HuH-7 (cell line): ENCODE results near the gene CRADD.
"Not testable (repeated sequence)": the region's sequence is repeated elsewhere in the genome, so short reads cannot be mapped to it uniquely, and the experiment has no call there.

Source experiments
- DNase-seq: peaks from one replicate; pipeline ENCODE4 v3.0.0; 2011; ENCODE audit warnings: low spot score

CRADD gene

DNA sequence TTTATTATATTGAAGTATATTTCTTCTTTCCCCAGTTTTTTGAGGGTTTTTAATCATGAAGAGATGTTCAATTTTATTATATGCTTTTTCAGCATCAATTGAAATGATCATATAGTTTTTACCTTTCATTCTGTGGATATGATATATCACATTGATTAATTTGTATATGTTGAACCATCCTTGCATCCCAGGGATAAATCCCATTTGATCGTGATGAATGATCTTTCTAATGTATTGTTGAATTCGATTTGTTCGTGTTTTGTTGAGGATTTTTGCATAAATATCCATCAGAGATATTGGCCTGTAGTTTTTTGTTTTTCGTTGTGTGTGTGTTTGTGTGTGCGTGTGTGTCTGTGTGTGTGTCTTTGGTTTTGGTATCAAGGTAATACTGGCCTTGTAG lies 196.4 kb downstream of the CRADD start:
- DNase-seq: no peak

DNA sequence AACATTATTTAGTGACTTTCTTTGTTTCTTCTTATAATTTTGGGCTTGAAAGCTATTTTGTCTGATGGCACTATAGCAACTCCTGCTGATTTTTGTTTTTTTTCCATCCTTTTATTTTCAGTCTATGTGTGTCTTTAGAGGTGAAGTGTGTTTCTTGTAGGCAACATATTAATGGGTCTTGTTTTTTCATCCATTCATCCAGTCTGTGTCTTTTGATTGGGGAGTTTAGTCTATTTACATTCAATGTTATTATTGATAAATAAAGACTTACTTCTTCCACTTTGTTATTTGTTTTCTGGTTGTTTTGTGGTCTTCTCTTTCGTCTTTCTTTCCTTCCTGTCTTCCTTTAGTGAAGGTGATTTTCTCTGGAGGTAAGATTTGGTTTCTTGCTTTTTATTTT lies 198.0 kb downstream of the CRADD start:
- DNase-seq: no peak

GRCh38 chr12:93876360-93876759 lies 199.2 kb downstream of the CRADD start:
- no peak for DNase-seq

DNA sequence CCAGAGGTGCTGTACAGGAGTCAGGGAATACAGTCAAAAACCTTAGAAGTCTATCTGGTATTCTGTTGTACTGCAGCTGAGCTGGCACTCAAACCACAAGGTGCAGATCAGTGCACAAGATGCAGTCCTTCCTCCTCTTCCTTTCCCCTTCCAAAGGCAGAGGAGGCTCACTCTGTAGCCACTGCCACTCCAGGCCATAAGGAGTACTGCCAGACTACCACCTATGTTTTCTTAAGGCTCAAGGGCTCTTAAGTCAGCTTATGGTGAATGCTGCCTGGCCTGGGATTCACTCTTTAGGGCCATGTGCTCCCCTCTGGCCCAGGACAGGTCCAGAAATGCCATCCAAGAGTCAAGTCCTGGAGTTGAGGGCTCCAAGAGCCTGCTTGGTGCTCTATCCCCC lies 200.3 kb downstream of the CRADD start:
- no peak for DNase-seq

GRCh38 chr12:93879476-93880421 lies 202.6 kb downstream of the CRADD start:
- DNase-seq: no peak

DNA sequence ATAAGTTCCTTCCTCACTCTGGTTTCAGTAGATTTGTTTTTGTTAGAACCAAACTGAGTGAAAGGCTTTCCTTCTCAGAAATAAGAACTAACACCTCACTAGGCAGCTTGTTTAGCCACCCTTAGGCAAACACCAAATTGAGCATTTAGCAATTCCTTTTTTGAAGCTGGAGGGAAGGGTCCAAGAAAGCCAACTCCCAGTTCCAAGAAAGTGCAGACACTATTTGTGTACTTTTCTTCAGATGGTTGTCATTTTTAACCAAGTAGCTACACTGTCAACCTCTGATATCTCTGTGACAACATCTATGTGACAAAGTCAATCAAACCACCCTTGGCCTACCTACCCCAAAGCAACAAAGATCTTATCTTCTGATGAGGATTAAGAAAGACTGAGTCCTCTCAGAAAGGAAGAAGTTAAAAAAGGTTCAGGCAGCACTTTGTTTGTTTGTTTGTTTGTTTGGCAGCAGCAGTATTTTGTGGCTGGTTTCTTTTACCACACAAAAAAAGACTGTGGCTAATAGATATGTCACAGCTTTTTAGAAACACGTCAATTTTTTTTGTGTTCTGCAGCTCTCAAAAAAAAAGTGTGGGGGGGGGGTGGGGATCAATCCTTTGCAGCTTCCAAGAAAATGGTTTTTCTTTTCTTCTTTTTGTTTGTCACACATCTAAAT lies 203.8 kb downstream of the CRADD start:
- DNase-seq: no peak

GRCh38 chr12:93882763-93883162 lies 205.6 kb downstream of the CRADD start:
- DNase-seq: no peak

DNA sequence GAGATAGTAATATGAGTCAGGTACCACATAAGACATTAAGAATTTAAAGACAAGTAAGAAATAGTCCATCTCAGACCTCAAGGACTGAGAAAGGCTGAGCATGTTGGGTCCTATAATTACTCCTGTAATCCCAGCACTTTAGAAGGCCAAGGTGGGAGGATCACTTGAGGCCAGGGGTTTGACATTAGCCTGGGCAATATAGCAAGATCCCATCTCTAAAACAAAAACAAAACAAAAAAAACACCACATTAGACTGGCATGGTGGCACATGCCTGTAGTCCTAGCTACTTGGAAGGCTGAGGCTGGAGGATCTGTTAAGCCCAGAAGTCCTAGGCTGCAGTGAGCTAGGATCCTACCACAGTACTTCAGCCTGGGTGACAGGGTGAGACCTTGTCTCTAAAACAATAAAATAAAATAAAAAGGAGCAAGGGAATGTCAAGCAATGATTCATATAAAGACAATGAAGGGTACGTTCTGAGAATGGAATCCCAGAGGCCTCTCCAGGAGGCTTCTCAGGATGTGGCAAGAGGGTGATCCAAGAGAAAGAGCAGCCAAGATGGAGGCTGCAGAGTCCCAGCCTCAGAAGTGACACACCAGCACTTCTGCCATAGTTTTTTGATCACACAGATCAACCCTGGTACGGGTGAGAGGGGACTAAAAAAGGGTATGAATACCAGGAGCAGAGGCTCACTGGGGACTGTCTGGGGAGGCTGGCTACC lies 206.4 kb downstream of the CRADD start:
- DNase-seq: no peak

- no peak for DNase-seq
Measured at GRCh38 chr12:93884794-93885460, 207.8 kb downstream of the CRADD start.

- DNase-seq: not testable (repeated sequence)
Measured at GRCh38 chr12:93885973-93886532, 208.9 kb downstream of the CRADD start.

- DNase-seq: no peak
Measured at GRCh38 chr12:93886533-93887511, 209.6 kb downstream of the CRADD start.

DNA sequence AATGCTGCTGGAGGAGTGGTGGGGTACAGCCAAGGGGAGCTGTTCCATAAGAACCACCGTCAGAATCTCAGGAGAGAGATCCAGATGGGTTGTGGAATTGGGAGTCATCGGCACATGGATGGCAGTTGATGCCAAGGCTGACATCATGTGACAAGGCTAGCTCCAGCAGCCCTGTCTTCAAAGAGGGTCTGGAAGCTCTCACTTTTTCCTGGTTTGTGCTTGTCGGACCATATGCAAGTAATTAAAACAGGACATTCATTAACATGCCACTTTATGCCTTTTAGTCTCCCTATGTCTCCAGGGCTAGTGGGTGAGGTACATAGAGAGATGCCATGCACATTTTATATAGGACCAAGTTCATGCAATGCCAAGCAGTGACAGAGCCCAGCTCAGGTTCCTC lies 211.8 kb downstream of the CRADD start:
- no peak for DNase-seq

- DNase-seq: no peak
Measured at GRCh38 chr12:93889516-93890212, 212.5 kb downstream of the CRADD start.

DNA sequence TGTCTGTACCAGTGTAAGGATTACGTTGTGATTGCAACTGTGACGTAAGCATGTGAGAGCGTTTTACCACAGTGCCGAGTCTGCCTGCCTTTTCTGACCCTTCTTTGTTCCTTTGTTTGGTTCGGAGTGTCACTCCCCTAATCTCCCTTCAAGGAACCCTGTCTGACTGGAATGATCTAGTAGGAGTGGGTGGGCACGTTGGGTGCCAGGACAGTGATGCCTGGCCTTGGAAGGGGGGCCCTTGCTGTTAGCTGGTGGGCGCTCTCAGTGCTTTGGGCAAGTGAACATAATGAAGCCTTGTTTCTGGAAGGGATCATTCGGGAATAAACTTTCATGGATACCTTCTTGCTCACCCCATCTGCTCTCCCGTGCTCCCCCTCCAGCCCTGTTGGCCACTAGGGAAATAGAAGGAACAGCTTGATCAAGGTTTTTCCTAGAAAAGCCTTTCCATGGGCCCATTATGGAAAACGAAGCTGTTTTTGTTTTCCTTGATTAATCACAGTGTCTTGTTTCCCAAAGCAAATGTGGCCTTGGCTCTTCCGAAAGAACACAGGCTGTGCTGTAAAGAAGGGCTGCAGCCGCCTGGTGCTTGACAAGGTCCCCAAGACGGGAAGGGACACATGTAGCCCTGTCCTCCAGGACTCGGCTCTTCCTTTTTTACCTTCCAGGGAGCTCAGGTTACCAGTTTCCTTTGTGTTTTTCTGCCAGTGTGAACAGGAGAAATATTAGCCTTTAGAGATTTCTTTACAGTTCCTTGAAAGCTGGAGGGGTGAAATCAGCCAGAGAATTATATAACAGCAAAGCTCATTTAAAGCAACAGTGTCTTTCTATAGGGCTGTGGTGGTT lies 215.5 kb downstream of the CRADD start:
- no peak for DNase-seq

GRCh38 chr12:93894391-93895088 lies 217.4 kb downstream of the CRADD start:
- no peak for DNase-seq

DNA sequence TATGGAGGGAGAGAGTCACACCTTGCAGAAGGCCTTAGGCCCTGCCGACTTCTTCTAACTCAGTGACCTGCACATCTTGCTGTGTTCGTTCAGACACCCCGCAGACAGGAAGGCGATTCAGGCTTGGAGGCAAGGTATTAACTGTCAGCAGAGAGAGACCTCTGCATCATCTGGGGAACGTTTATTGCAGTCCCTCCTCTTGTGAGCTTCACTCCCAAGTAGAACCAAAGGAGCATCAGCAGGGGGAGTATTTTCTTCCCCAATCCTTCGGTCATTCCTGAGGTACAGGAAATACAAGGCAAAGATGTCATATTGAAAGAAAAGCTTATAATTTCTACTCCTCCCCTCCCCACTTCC lies 217.9 kb downstream of the CRADD start:
- DNase-seq: no peak

GRCh38 chr12:93896427-93896826 lies 219.3 kb downstream of the CRADD start:
- DNase-seq: no peak

GRCh38 chr12:93896952-93897351 lies 219.8 kb downstream of the CRADD start:
- no peak for DNase-seq

GRCh38 chr12:93901739-93902138 lies 224.6 kb downstream of the CRADD start:
- no peak for DNase-seq
